ENCODE measurements around the gene IBSP.

DNA sequence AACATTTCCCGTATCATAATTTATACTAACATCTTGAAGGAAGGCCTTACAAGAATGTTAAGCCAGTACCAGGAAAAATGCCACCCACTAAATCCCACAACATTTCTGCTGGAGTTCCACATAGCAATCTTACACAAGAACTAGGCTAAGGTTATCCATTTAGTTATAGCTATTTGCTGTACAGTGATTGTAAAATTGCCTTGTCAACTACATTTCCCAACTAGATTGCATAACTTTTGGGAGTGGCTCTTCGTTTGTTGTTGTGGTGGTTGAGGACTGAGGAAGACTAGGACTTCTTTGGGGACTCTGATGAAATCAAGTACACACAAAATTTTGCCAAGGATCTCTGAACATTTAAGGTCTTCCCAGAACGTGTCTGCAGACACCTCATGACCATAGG is 8.0 kb downstream of the IBSP start:
- no peak for TF ChIP-seq POLR2A (IDR thresholded peaks at IDR 0.05; ENCODE audit: low read depth, low read length)
- TF ChIP-seq TAF1 (IDR thresholded peaks at IDR 0.05; ENCODE audit: low read depth, low read length) = no peak
- no peak for TF ChIP-seq PAX5 (IDR thresholded peaks at IDR 0.05; ENCODE audit: insufficient read depth, low read length, severe bottlenecking)
- TF ChIP-seq POLR2AphosphoS5 (IDR thresholded peaks at IDR 0.05; ENCODE audit: low read depth, low read length) = no peak
- TF ChIP-seq POU2F2 (IDR thresholded peaks at IDR 0.05; ENCODE audit: low read depth, low read length) = no peak
- no peak for TF ChIP-seq SPI1 (IDR thresholded peaks at IDR 0.05; ENCODE audit: low read depth, low read length)

Data from GM12891 (cell line).